H1 (cell line): ENCODE results near the gene YWHAB.

Source experiments
- EZH2 ChIP-seq: fragments of 200-600 bp; sonication (generic); IDR thresholded peaks from 2 replicates; pipeline ENCODE4 v1.7.1; 2012; ENCODE audit warnings: low read depth, mild to moderate bottlenecking, moderate library complexity, low read length, inconsistent platforms; ENCODE audit not compliant: severe bottlenecking
- JUND ChIP-seq: IDR thresholded peaks from 2 replicates; pipeline ENCODE4 v1.6.1; 2011; ENCODE audit warnings: mild to moderate bottlenecking, improper control_type of control experiment, low read length
- TEAD4 ChIP-seq: IDR thresholded peaks from 2 replicates; pipeline ENCODE4 v1.6.1; 2012; ENCODE audit warnings: low read depth, low read length, inconsistent platforms, mixed read lengths
- TF ChIP-seq, protein P1 (sequence below), 3 experiments: IDR thresholded peaks; 1 replicate in 2 of 3; 2 replicates in 1 of 3; pipeline versions ENCODE4 v1.5.1 to v1.6.1; 2011; ENCODE audit warnings: low read length in 3 of 3, mild to moderate bottlenecking in 3 of 3, inconsistent platforms in 2 of 3, low read depth in 1 of 3, moderate library complexity in 1 of 3; ENCODE audit not compliant: insufficient read depth in 1 of 3; ENCODE audit errors: control extremely low read depth in 1 of 3

- TF ChIP-seq JUND, result no peak
- TF ChIP-seq TEAD4, result no peak
- TF ChIP-seq, protein P1, sequence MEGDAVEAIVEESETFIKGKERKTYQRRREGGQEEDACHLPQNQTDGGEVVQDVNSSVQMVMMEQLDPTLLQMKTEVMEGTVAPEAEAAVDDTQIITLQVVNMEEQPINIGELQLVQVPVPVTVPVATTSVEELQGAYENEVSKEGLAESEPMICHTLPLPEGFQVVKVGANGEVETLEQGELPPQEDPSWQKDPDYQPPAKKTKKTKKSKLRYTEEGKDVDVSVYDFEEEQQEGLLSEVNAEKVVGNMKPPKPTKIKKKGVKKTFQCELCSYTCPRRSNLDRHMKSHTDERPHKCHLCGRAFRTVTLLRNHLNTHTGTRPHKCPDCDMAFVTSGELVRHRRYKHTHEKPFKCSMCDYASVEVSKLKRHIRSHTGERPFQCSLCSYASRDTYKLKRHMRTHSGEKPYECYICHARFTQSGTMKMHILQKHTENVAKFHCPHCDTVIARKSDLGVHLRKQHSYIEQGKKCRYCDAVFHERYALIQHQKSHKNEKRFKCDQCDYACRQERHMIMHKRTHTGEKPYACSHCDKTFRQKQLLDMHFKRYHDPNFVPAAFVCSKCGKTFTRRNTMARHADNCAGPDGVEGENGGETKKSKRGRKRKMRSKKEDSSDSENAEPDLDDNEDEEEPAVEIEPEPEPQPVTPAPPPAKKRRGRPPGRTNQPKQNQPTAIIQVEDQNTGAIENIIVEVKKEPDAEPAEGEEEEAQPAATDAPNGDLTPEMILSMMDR (IDR thresholded peaks at IDR 0.05; ENCODE audit: control extremely low read depth in 1 of 3, insufficient read depth in 1 of 3, low read depth in 1 of 3, low read length in 3 of 3), result no peak
- TF ChIP-seq EZH2, result no peak
Observed at GRCh38 chr20:44836601-44837120, 48.8 kb upstream of the YWHAB start.
